Measurements from ENCODE around the gene PLXDC2. TPM values are rescaled to one million over a fixed set of nuclear protein-coding genes. Genes with fewer than 3 reads are reported as not detected.

Gene PLXDC2
- total and polyA plus RNA-seq, 2 donors (not counting 1 experiment from before 2014, with no cell fraction given): 0.07 TPM

GRCh38 chr10:20195076-20195475, 378.8 kb downstream of the PLXDC2 start:
- POLR2A ChIA-PET: no interaction called here
- Histone ChIP-seq H3K4me2 (replicated peaks; ENCODE audit: low read depth, low read length, poor library complexity, severe bottlenecking) (no peak overlapping the region), H3K36me3 (replicated peaks in 1 of 2; ENCODE audit: control extremely low read depth in 1 of 2, control insufficient read depth in 1 of 2, extremely low read depth in 1 of 2, insufficient read depth in 2 of 2, low read length in 1 of 2) (no peaks in the 10 kb centered on the region), H3K4me1 (ENCODE audit: control insufficient read depth in 2 of 2, insufficient read depth in 2 of 2, low read length in 2 of 2) (no peaks in the 10 kb centered on the region), H2AFZ (ENCODE audit: insufficient read depth, low read depth, low read length, poor library complexity, severe bottlenecking) (no peak overlapping the region), H3K9ac (ENCODE audit: low read length) (no peak overlapping the region), H3K27ac (ENCODE audit: low read length in 2 of 2) (no peak overlapping the region), H3K9me3 (ENCODE audit: control extremely low read depth in 1 of 3, control insufficient read depth in 2 of 3, insufficient read depth in 1 of 3, low read length in 2 of 3) (peaks cover 0 to 2% (median 0%) of the 10 kb centered on the region in 3 donors), H3K4me3 (ENCODE audit: control extremely low read depth in 1 of 5, extremely low read depth in 1 of 5, insufficient read depth in 1 of 5, low read depth in 2 of 5, low read length in 4 of 5) (no peak overlapping the region), H4K20me1 (ENCODE audit: control insufficient read depth, insufficient read depth, low read length, poor library complexity, severe bottlenecking) (no peaks in the 10 kb centered on the region), H3K27me3 (replicated peaks in 1 of 4; ENCODE audit: control extremely low read depth in 1 of 4, control insufficient read depth in 3 of 4, insufficient read depth in 4 of 4, low read length in 3 of 4) (no peaks in the 10 kb centered on the region), H3K79me2 (ENCODE audit: control insufficient read depth, insufficient read depth, low read length) (no peaks in the 10 kb centered on the region)
- no peaks in the 10 kb centered on the region for H3K4me1 Mint-ChIP-seq
- no peaks in the 10 kb centered on the region for H3K27me3 Mint-ChIP-seq
- H3K27ac Mint-ChIP-seq: no peak overlapping the region
- intact Hi-C loops (cut with micrococcal nuclease): no loop called here
- H3K4me3 Mint-ChIP-seq: no peak overlapping the region
- DNase-seq: no peak
- CTCF ChIA-PET: no interaction called here
- no peak for ATAC-seq (ENCODE audit: low read depth)
- TF ChIP-seq CTCF (IDR thresholded peaks at IDR 0.05): no peak
- TF ChIP-seq EZH2 (IDR thresholded peaks at IDR 0.05; ENCODE audit: borderline replicate concordance, insufficient read depth, low read depth, low read length, poor library complexity, severe bottlenecking): no peak
- 75% methylated on average over 3 of the region's 6 CpGs for WGBS (ENCODE audit: insufficient coverage)
- no peaks in the 10 kb centered on the region for H3K9me3 Mint-ChIP-seq (ENCODE audit: insufficient read depth)

DNA sequence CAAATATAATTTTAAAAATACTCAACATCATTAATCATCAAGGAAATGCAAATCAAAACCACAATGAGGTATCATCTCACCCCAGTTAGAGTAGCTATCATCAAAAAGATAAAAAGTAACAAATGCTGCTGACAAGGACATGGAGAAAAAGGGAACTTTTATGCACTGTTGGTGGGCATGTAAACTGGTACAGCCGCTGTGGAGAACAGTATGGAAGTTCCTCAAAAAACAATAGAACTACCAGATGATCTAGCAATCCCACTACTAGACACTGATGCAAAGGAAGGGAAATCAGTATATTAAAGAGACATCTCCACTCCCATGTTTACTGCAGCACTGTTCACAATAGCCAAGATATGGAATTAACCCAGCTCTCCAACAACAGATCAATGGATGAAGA, 384.5 kb downstream of the PLXDC2 start:
- CTCF ChIA-PET: no interaction called here
- POLR2A ChIA-PET: no interaction called here

More for the DNA sequence above, 384.5 kb downstream of the PLXDC2 start:
- Mint-ChIP-seq H3K4me3 (no peak overlapping the region), H3K4me1 (no peaks in the 10 kb centered on the region), H3K9me3 (ENCODE audit: insufficient read depth) (no peaks in the 10 kb centered on the region), H3K27ac (no peak overlapping the region), H3K27me3 (no peaks in the 10 kb centered on the region)
- TF ChIP-seq EZH2 (IDR thresholded peaks at IDR 0.05; ENCODE audit: borderline replicate concordance, insufficient read depth, low read depth, low read length, poor library complexity, severe bottlenecking): no peak
- TF ChIP-seq CTCF (IDR thresholded peaks at IDR 0.05): no peak
- Histone ChIP-seq H3K79me2 (ENCODE audit: control insufficient read depth, insufficient read depth, low read length) (no peaks in the 10 kb centered on the region), H3K9me3 (ENCODE audit: control extremely low read depth in 1 of 3, control insufficient read depth in 2 of 3, insufficient read depth in 1 of 3, low read length in 2 of 3) (peaks cover 0 to 4% (median 0%) of the 10 kb centered on the region in 3 donors), H3K4me2 (replicated peaks; ENCODE audit: low read depth, low read length, poor library complexity, severe bottlenecking) (no peak overlapping the region), H3K36me3 (replicated peaks in 1 of 2; ENCODE audit: control extremely low read depth in 1 of 2, control insufficient read depth in 1 of 2, extremely low read depth in 1 of 2, insufficient read depth in 2 of 2, low read length in 1 of 2) (no peaks in the 10 kb centered on the region), H2AFZ (ENCODE audit: insufficient read depth, low read depth, low read length, poor library complexity, severe bottlenecking) (no peak overlapping the region), H3K27me3 (replicated peaks in 1 of 4; ENCODE audit: control extremely low read depth in 1 of 4, control insufficient read depth in 3 of 4, insufficient read depth in 4 of 4, low read length in 3 of 4) (no peaks in the 10 kb centered on the region), H3K4me1 (ENCODE audit: control insufficient read depth in 2 of 2, insufficient read depth in 2 of 2, low read length in 2 of 2) (no peaks in the 10 kb centered on the region), H3K27ac (ENCODE audit: low read length in 2 of 2) (no peak overlapping the region), H4K20me1 (ENCODE audit: control insufficient read depth, insufficient read depth, low read length, poor library complexity, severe bottlenecking) (no peaks in the 10 kb centered on the region), H3K9ac (ENCODE audit: low read length) (no peak overlapping the region), H3K4me3 (ENCODE audit: control extremely low read depth in 1 of 5, extremely low read depth in 1 of 5, insufficient read depth in 1 of 5, low read depth in 2 of 5, low read length in 4 of 5) (no peak overlapping the region)
- intact Hi-C loops (cut with micrococcal nuclease): no loop called here
- ATAC-seq (ENCODE audit: low read depth) (no peak), DNase-seq (no peak)
- no CpG with 5 or more reads among the region's 1 CpG for WGBS (ENCODE audit: insufficient coverage)

Data from B cell (primary cell).